K562 (cell line): ENCODE results near the gene HDAC9. TPM values are rescaled to one million over a fixed set of nuclear protein-coding genes. Genes with fewer than 3 reads are reported as not detected.

Experiments used
- ATAC-seq: fragments of 200-7000 bp; cut with Tn5 transposase; 3 replicates; pipeline ENCODE4 v1.9.1; 2020; ENCODE audit warnings: moderate library complexity
- BruUV-seq: library from RNA; stranded (reverse); fragments of 400-500 nt; replicated peaks from 2 replicates; lab custom pipeline; 2021; lab: Mats Ljungman, UMichigan
- CTCF ChIA-PET: fragments of 300-600 bp; formaldehyde crosslinking; extraction: SDS; loops from one replicate; lab custom pipeline; 2021; ENCODE audit warnings: low intra/inter-chr PET ratio; lab: Yijun Ruan, JAX
- POLR2A ChIA-PET: fragments of 300-600, 350-650 bp; sonication (Branson Sonifier 250); formaldehyde crosslinking; extraction: SDS; loops from one replicate; lab custom pipeline; 2021; ENCODE audit warnings: antibody characterized with exemption, inconsistent platforms; lab: Yijun Ruan, JAX
- DNase-seq, 4 experiments: peaks; one replicate each; pipeline versions ENCODE4 v3.0.0 to v3.0.0-alpha.2; 2011 to 2018; ENCODE audit warnings: low spot score in 3 of 4, mixed read lengths in 3 of 4; ENCODE audit errors: extremely low read depth in 1 of 4
- FAIRE-seq: peaks from 2 replicates; lab custom pipeline; 2011; peaks lifted over from hg19 to GRCh38; lab: Jason Lieb, UNC
- H2AFZ ChIP-seq: 2 replicates; pipeline ENCODE4 v1.6.0; 2011; ENCODE audit warnings: low read depth, low read length, control low read depth, inconsistent platforms
- H3K27ac ChIP-seq: fragments of 200-600 bp; 3 replicates; pipeline ENCODE4 v1.8.0; 2011; ENCODE audit warnings: low read depth, mild to moderate bottlenecking, control low read depth, inconsistent platforms, low read length, moderate library complexity, mixed read lengths; ENCODE audit errors: extremely low read depth
- H3K27me3 ChIP-seq, 2 experiments: fragments of 300-600 bp in 1 of 2; 2 replicates in 1 of 2; 3 replicates in 1 of 2; pipeline versions ENCODE4 v1.6.0 to v1.8.0; 2011; ENCODE audit warnings: inconsistent platforms in 2 of 2, low read length in 2 of 2, mild to moderate bottlenecking in 1 of 2, mixed read lengths in 1 of 2, moderate library complexity in 1 of 2; ENCODE audit not compliant: control insufficient read depth in 2 of 2, insufficient read depth in 2 of 2
- H3K36me3 ChIP-seq: fragments of 300-600 bp; 3 replicates; pipeline ENCODE4 v1.8.0; 2011; ENCODE audit warnings: mild to moderate bottlenecking, low read length, inconsistent platforms; ENCODE audit not compliant: control insufficient read depth, insufficient read depth
- H3K4me1 ChIP-seq, 2 experiments: fragments of 200-600 bp in 1 of 2; replicated peaks in 1 of 2; 2 replicates in 1 of 2; 3 replicates in 1 of 2; pipeline versions ENCODE4 v1.5.1 to v1.8.0; 2011; ENCODE audit warnings: inconsistent platforms in 2 of 2, low read length in 2 of 2, mild to moderate bottlenecking in 1 of 2, mixed read lengths in 1 of 2, moderate library complexity in 1 of 2; ENCODE audit not compliant: control insufficient read depth in 2 of 2, insufficient read depth in 2 of 2
- H3K4me2 ChIP-seq: 2 replicates; pipeline ENCODE4 v1.6.1; 2011; ENCODE audit warnings: low read length, control low read depth, inconsistent platforms, mixed read lengths; ENCODE audit not compliant: insufficient read depth
- H3K4me3 ChIP-seq: fragments of 200-600 bp; sonication (generic), shearing (Covaris generic); 2 replicates; pipeline ENCODE4 v1.5.1; 2016; ENCODE audit warnings: control low read depth, inconsistent platforms
- H3K79me2 ChIP-seq: fragments of 200-600 bp; 3 replicates; pipeline ENCODE4 v1.8.0; 2011; ENCODE audit warnings: low read length, inconsistent platforms; ENCODE audit not compliant: control insufficient read depth, insufficient read depth
- H3K9ac ChIP-seq, 2 experiments: 2 replicates each; pipeline versions ENCODE4 v1.6.0 to v1.6.1; 2011; ENCODE audit warnings: low read depth in 2 of 2, low read length in 2 of 2, control low read depth in 1 of 2, inconsistent platforms in 1 of 2, mild to moderate bottlenecking in 1 of 2, mixed read lengths in 1 of 2; ENCODE audit not compliant: insufficient read depth in 1 of 2
- H3K9me1 ChIP-seq: one replicate; pipeline ENCODE4 v1.6.0; 2011; ENCODE audit warnings: inconsistent platforms, mild to moderate bottlenecking, low read length, moderate library complexity; ENCODE audit not compliant: control insufficient read depth, insufficient read depth
- H3K9me3 ChIP-seq: replicated peaks from 2 replicates; pipeline ENCODE4 v1.5.1; 2011; ENCODE audit warnings: low read depth, low read length, inconsistent platforms; ENCODE audit not compliant: control insufficient read depth, insufficient read depth
- H4K20me1 ChIP-seq: replicated peaks from 2 replicates; pipeline ENCODE4 v1.6.1; 2011; ENCODE audit warnings: low read length, inconsistent platforms, mixed read lengths; ENCODE audit not compliant: control insufficient read depth, insufficient read depth
- BDP1 ChIP-seq: IDR thresholded peaks from 3 replicates; pipeline ENCODE4 v1.6.1; 2011; ENCODE audit not compliant: insufficient read length, insufficient read depth
- CGGBP1 ChIP-seq: fragments of 250-450 bp; sonication (Bioruptor Pico); IDR thresholded peaks from 2 replicates; pipeline ENCODE4 v1.9.0; 2021; ENCODE audit warnings: mild to moderate bottlenecking
- ELF4 ChIP-seq: fragments of 450-650 bp; formaldehyde crosslinking; IDR thresholded peaks from 2 replicates; pipeline ENCODE4 v1.4.0; 2022; ENCODE audit warnings: missing genetic modification characterization
- HCFC1 ChIP-seq: IDR thresholded peaks from 2 replicates; pipeline ENCODE4 v1.6.1; 2012; ENCODE audit warnings: low read depth, low read length, improper control_type of control experiment
- MTF1 ChIP-seq: fragments of 250-450 bp; sonication (Bioruptor Pico); IDR thresholded peaks from 2 replicates; pipeline ENCODE4 v1.9.0; 2021; ENCODE audit warnings: moderate library complexity, mild to moderate bottlenecking, inconsistent platforms, borderline replicate concordance
- MYC ChIP-seq, 2 experiments: fragments of 250-450 bp in 1 of 2; sonication (Bioruptor Pico) in 1 of 2; IDR thresholded peaks; 2 replicates each; pipeline versions ENCODE4 v1.5.1 to v1.6.1; 2012 to 2021; ENCODE audit warnings: low read depth in 2 of 2, borderline replicate concordance in 1 of 2, improper control_type of control experiment in 1 of 2, low read length in 1 of 2, mild to moderate bottlenecking in 1 of 2, moderate library complexity in 1 of 2
- NCOA4 ChIP-seq: fragments of 450-650 bp; IDR thresholded peaks from 2 replicates; pipeline ENCODE4 v1.6.1; 2018; ENCODE audit warnings: mild to moderate bottlenecking; ENCODE audit not compliant: partially characterized antibody
- NFYB ChIP-seq: IDR thresholded peaks from 2 replicates; pipeline ENCODE4 v1.6.1; 2011; ENCODE audit warnings: mild to moderate bottlenecking, moderate library complexity; ENCODE audit not compliant: insufficient read length; ENCODE audit errors: extremely low read depth
- ZNF3 ChIP-seq: fragments of 250-450 bp; sonication (Bioruptor Pico); IDR thresholded peaks from 2 replicates; pipeline ENCODE4 v1.5.0; 2021; ENCODE audit warnings: mild to moderate bottlenecking, moderate library complexity
- ZNF766 ChIP-seq: fragments of 200-800 bp; sonication (Bioruptor generic); conservative IDR thresholded peaks from 2 replicates; pipeline ENCODE4 v1.6.1; 2016; ENCODE audit warnings: missing genetic modification characterization, missing compliant biosample characterization
- ZNF780A ChIP-seq: fragments of 250-450 bp; sonication (Bioruptor Pico); IDR thresholded peaks from 2 replicates; pipeline ENCODE4 v1.5.0; 2021; ENCODE audit warnings: mild to moderate bottlenecking
- in situ Hi-C: fragments of 300-500 bp; cut with MboI; formaldehyde crosslinking; loops from 4 replicates; pipeline ENCODE4 v1.15.0; 2018; ENCODE audit warnings: inconsistent platforms, mixed read lengths
- intact Hi-C: fragments of 100-400 bp; cut with micrococcal nuclease; formaldehyde crosslinking; loops from 2 replicates; pipeline ENCODE4 v1.14.2; 2022
- polyA plus RNA-seq, 8 experiments: library from polyadenylated mRNA; depleted of rRNA in 4 of 8; stranded (reverse) in 5 of 8; unstranded in 3 of 8; fragments of >200 nt; fragmentation: Nextera tagmentation in 2 of 8; fragmentation: Illumina TruSeq in 1 of 8; extraction: Ambion mirVana in 2 of 8; extraction: Trizol in 1 of 8; gene quantifications; 2 replicates each; pipeline versions ENCODE4 v1.2.1 to v1.2.3, GENCODE V29; 2011 to 2014; ENCODE audit warnings: inconsistent platforms in 1 of 8, missing spikeins in 1 of 8
- total RNA-seq, 7 experiments: library from RNA; depleted of rRNA in 6 of 7; stranded (reverse); fragments of >200 nt in 6 of 7; fragmentation: Illumina TruSeq in 2 of 7; extraction: Trizol in 2 of 7; gene quantifications; 2 replicates each; pipeline versions ENCODE4 v1.2.1 to v1.2.3, GENCODE V29; 2011 to 2021; ENCODE audit warnings: low replicate concordance in 1 of 7
- TF ChIP-seq, protein P1 (sequence below): fragments of 250-450 bp; sonication (Bioruptor Pico); IDR thresholded peaks from 2 replicates; pipeline ENCODE4 v1.4.0; 2020; ENCODE audit warnings: mild to moderate bottlenecking, moderate library complexity

Gene HDAC9
- total and polyA plus RNA-seq, 9 of the 15 experiments (the other 6 are each of a cell fraction or from before 2014, with no cell fraction given), result 0.08 to 0.91 (median 0.33) TPM

GRCh38 chr7:18685971-18686370 is 190.4 kb downstream of the HDAC9 start:
- H4K20me1 ChIP-seq, result no peaks in the 10 kb centered on the region
- H3K9me1 ChIP-seq, result no peaks in the 10 kb centered on the region
- CTCF ChIA-PET, result no interaction called here
- ATAC-seq, result no peak
- no peaks in the 10 kb centered on the region for H3K36me3 ChIP-seq
- H3K27ac ChIP-seq, result no peak overlapping the region
- TF ChIP-seq MTF1, result no peak
- TF ChIP-seq ZNF766 (CRISPR knock-in tag), result no peak
- TF ChIP-seq NFYB, result no peak
- TF ChIP-seq, protein P1, sequence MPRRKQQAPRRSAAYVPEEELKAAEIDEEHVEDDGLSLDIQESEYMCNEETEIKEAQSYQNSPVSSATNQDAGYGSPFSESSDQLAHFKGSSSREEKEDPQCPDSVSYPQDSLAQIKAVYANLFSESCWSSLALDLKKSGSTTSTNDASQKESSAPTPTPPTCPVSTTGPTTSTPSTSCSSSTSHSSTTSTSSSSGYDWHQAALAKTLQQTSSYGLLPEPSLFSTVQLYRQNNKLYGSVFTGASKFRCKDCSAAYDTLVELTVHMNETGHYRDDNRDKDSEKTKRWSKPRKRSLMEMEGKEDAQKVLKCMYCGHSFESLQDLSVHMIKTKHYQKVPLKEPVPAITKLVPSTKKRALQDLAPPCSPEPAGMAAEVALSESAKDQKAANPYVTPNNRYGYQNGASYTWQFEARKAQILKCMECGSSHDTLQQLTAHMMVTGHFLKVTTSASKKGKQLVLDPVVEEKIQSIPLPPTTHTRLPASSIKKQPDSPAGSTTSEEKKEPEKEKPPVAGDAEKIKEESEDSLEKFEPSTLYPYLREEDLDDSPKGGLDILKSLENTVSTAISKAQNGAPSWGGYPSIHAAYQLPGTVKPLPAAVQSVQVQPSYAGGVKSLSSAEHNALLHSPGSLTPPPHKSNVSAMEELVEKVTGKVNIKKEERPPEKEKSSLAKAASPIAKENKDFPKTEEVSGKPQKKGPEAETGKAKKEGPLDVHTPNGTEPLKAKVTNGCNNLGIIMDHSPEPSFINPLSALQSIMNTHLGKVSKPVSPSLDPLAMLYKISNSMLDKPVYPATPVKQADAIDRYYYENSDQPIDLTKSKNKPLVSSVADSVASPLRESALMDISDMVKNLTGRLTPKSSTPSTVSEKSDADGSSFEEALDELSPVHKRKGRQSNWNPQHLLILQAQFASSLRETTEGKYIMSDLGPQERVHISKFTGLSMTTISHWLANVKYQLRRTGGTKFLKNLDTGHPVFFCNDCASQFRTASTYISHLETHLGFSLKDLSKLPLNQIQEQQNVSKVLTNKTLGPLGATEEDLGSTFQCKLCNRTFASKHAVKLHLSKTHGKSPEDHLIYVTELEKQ (CRISPR knock-in tag), result no peak
- no peak for TF ChIP-seq NCOA4
- no peak for TF ChIP-seq ZNF3 (CRISPR knock-in tag)
- no peak for TF ChIP-seq MYC (IDR thresholded peaks at IDR 0.05; ENCODE audit: low read depth, low read length)
- no peak for TF ChIP-seq MYC (CRISPR knock-in tag; IDR thresholded peaks at IDR 0.05; ENCODE audit: borderline replicate concordance, low read depth)
- TF ChIP-seq CGGBP1 (CRISPR knock-in tag), result no peak
- no peak for TF ChIP-seq HCFC1
- no peak for TF ChIP-seq ZNF780A (CRISPR knock-in tag)
- no peak for TF ChIP-seq ELF4 (CRISPR knock-in tag)
- TF ChIP-seq BDP1, result no peak
- POLR2A ChIA-PET, result no interaction called here
- no peak overlapping the region for H2AFZ ChIP-seq
- FAIRE-seq, result no peak
- no peaks in the 10 kb centered on the region for H3K4me1 ChIP-seq
- DNase-seq, result no peak
- H3K9ac ChIP-seq, result no peak overlapping the region
- H3K27me3 ChIP-seq, result no peaks in the 10 kb centered on the region
- H3K4me3 ChIP-seq, result no peak overlapping the region
- in situ Hi-C loops, result no loop called here
- H3K9me3 ChIP-seq, result no peaks in the 10 kb centered on the region
- H3K4me2 ChIP-seq, result no peak overlapping the region
- no TSS peak for BruUV-seq
- H3K79me2 ChIP-seq, result no peaks in the 10 kb centered on the region
- intact Hi-C loops, result no loop called here
